OCI-LY7 (cell line): ENCODE results near the gene CALR3. TPM values are rescaled to one million over a fixed set of nuclear protein-coding genes. Genes with fewer than 3 reads are reported as not detected.

ENCODE experiments used
- BruUV-seq: library from RNA; stranded (reverse); fragments of 400-500 nt; replicated peaks from 2 replicates; lab custom pipeline; 2021; lab: Mats Ljungman, UMichigan
- CTCF ChIA-PET: fragments of 300-600 bp; sonication (Branson Sonifier 250); formaldehyde crosslinking; loops from one replicate; lab custom pipeline; 2022; ENCODE audit warnings: antibody characterized with exemption; ENCODE audit not compliant: unreplicated experiment; lab: Charles Lee
- POLR2A ChIA-PET: fragments of 300-600 bp; sonication (Branson Sonifier 250); formaldehyde crosslinking; loops from one replicate; lab custom pipeline; 2022; ENCODE audit warnings: antibody characterized with exemption; lab: Charles Lee
- DNase-seq: peaks from one replicate; pipeline ENCODE4 v3.0.0-alpha.2; 2015; ENCODE audit warnings: low spot score
- H2AFZ ChIP-seq: fragments of 200-600 bp; sonication (generic), shearing (Covaris generic); 2 replicates; pipeline ENCODE4 v1.6.1; 2014; ENCODE audit warnings: mild to moderate bottlenecking, antibody characterized with exemption, low read length, moderate library complexity
- H3K27ac ChIP-seq: fragments of 200-600 bp; sonication (generic); 2 replicates; pipeline ENCODE4 v1.5.1; 2014; ENCODE audit warnings: mixed run types, low read depth, mild to moderate bottlenecking, moderate library complexity, low read length, inconsistent platforms; ENCODE audit not compliant: poor library complexity, severe bottlenecking
- H3K36me3 ChIP-seq: fragments of 200-600 bp; sonication (generic); 2 replicates; pipeline ENCODE4 v1.6.1; 2014; ENCODE audit warnings: mild to moderate bottlenecking, antibody characterized with exemption, low read length, moderate library complexity, mixed read lengths; ENCODE audit not compliant: insufficient read depth
- H3K4me1 ChIP-seq: fragments of 200-600 bp; sonication (generic); 2 replicates; pipeline ENCODE4 v1.5.1; 2014; ENCODE audit warnings: mild to moderate bottlenecking, low read length; ENCODE audit not compliant: insufficient read depth, poor library complexity, severe bottlenecking
- H3K4me2 ChIP-seq: fragments of 200-600 bp; sonication (generic); 2 replicates; pipeline ENCODE4 v1.6.1; 2014; ENCODE audit warnings: mild to moderate bottlenecking, low read length
- H3K4me3 ChIP-seq: fragments of 200-600 bp; sonication (generic); 2 replicates; pipeline ENCODE4 v1.5.1; 2014; ENCODE audit warnings: mild to moderate bottlenecking, low read depth, low read length; ENCODE audit not compliant: poor library complexity, severe bottlenecking
- H3K79me2 ChIP-seq: fragments of 200-600 bp; sonication (generic); 2 replicates; pipeline ENCODE4 v1.6.1; 2016; ENCODE audit warnings: low read depth, mild to moderate bottlenecking, low read length, moderate library complexity, mixed read lengths; ENCODE audit not compliant: insufficient read depth
- H3K9me2 ChIP-seq: fragments of 200-600 bp; sonication (generic); 2 replicates; pipeline ENCODE4 v1.6.1; 2016; ENCODE audit warnings: mild to moderate bottlenecking, low read length, mixed read lengths; ENCODE audit not compliant: insufficient read depth
- H3K9me3 ChIP-seq: fragments of 200-600 bp; sonication (generic); 2 replicates; pipeline ENCODE4 v1.6.1; 2014; ENCODE audit warnings: mild to moderate bottlenecking, mixed run types, low read length, mixed read lengths
- H4K20me1 ChIP-seq: fragments of 200-600 bp; sonication (generic); 2 replicates; pipeline ENCODE4 v1.6.1; 2014; ENCODE audit warnings: mild to moderate bottlenecking, antibody characterized with exemption, low read length, moderate library complexity, mixed read lengths; ENCODE audit not compliant: insufficient read depth
- EZH2phosphoT487 ChIP-seq: fragments of 200-600 bp; sonication (generic); IDR thresholded peaks from 2 replicates; pipeline ENCODE4 v1.6.1; 2018; ENCODE audit warnings: low read depth, borderline replicate concordance, mild to moderate bottlenecking, mixed run types, antibody characterized with exemption, low read length, moderate library complexity, mixed read lengths
- intact Hi-C: fragments of 100-400 bp; cut with micrococcal nuclease; formaldehyde crosslinking; loops from one replicate; pipeline ENCODE4 v1.10.0; 2022; ENCODE audit not compliant: unreplicated experiment
- total RNA-seq, 2 experiments: library from RNA; depleted of rRNA in 1 of 2; stranded (reverse); fragments of >200 nt in 1 of 2; shearing (Covaris generic) in 1 of 2; gene quantifications; 2 replicates each; pipeline ENCODE4 v1.2.3, GENCODE V29; 2014 to 2022
- TF ChIP-seq, protein P1 (sequence below): fragments of 200-600 bp; sonication (generic); conservative IDR thresholded peaks from 2 replicates; pipeline ENCODE4 v1.5.1; 2014; ENCODE audit warnings: mild to moderate bottlenecking, antibody characterized with exemption, low read length, moderate library complexity, mixed read lengths

Gene CALR3
- total RNA-seq, 2 experiments from 2014 or later, result not detected

DNA sequence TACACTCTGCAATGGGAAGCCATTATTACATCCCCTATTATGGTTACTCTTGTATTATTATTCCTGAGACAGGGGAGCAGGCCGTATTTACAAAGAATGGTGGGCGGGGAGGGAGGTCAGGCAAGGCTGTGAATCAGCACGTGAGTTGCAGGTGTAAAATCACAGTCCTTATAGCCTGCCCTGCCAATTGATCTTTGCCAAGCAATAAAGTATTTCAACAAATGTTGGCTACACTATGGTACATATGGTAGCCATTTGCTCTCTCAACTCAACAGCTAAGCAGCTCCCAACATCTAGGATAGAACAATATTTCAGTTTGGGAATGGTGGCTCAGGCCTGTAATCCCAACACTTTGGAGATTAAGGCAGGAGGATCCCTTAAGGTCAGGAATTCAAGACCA is 36.3 kb downstream of the CALR3 start:
- TF ChIP-seq, protein P1, sequence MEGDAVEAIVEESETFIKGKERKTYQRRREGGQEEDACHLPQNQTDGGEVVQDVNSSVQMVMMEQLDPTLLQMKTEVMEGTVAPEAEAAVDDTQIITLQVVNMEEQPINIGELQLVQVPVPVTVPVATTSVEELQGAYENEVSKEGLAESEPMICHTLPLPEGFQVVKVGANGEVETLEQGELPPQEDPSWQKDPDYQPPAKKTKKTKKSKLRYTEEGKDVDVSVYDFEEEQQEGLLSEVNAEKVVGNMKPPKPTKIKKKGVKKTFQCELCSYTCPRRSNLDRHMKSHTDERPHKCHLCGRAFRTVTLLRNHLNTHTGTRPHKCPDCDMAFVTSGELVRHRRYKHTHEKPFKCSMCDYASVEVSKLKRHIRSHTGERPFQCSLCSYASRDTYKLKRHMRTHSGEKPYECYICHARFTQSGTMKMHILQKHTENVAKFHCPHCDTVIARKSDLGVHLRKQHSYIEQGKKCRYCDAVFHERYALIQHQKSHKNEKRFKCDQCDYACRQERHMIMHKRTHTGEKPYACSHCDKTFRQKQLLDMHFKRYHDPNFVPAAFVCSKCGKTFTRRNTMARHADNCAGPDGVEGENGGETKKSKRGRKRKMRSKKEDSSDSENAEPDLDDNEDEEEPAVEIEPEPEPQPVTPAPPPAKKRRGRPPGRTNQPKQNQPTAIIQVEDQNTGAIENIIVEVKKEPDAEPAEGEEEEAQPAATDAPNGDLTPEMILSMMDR, result no peak
- no peak for TF ChIP-seq EZH2phosphoT487
- no TSS peak for BruUV-seq
- Histone ChIP-seq H3K9me3 (no peaks in the 10 kb centered on the region), H2AFZ (no peak overlapping the region), H3K79me2 (peaks cover 96% of the 10 kb centered on the region), H3K4me3 (no peak overlapping the region), H3K9me2 (no peaks in the 10 kb centered on the region), H3K4me1 (peaks cover 66% of the 10 kb centered on the region), H4K20me1 (peaks cover 12% of the 10 kb centered on the region), H3K4me2 (peak overlapping the region; percentile 86), H3K27ac (peak overlapping the region; percentile 7), H3K36me3 (peaks cover 22% of the 10 kb centered on the region)
- no peak for DNase-seq
- ChIA-PET POLR2A (interaction anchor here (0.6 to 1.3 kb wide), 2 partner anchors 12 to 36 kb away, joined by 3 to 5 read pairs; partner anchors contain the start of genes C19orf44 and CALR3), CTCF (no interaction called here)
- intact Hi-C loops, result no loop called here

DNA sequence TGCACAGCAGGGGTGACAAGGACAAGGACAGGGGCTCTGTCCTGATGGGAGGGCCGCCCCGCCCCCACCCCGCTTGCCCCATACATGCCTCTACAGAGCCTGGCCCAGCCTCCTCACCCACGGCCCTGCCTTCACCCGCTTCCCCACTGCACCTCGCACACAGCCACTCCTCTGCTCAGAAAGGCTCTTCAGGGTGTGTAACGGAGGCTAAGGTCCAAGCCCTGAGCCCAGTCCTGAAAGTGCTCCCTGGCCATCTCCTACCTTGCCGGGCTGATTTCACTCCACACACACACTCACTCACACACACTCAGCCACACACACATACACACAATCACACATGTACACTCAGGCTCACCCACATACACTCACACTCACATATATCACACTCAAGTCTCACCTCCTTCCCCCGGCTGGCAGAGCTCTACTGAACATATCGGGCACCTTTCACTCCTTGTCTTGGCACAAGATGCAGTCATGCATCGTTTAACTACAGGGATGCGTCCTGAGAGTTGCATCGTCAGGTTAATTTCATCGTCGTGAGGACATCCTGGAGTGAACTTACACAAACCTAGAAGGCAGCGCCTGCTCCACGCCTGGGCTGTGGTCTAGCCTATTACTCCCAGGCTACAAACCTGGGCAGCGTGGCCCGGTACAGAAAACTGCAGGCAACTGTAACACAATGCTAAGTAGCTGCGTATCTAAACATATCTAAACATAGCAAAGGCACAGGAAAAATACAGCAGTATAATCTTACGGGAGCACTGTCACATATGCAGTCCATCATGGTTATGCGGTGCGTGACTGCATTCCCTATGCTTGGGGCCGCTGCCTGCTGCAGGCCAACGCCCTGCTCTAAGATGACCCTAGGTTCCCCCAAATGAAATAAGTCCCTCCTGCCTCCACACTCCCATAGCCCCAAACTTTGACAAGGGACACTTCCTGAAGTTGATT is 37.3 kb downstream of the CALR3 start:
- intact Hi-C loops, result no loop called here
- ChIA-PET CTCF (no interaction called here), POLR2A (interaction anchor here (0.5 kb wide), 1 partner anchor 66 kb away, joined by 3 read pairs; no protein-coding TSS in a partner anchor)
- peaks cover 10% of the 10 kb centered on the region for H4K20me1 ChIP-seq
- peak overlapping the region; percentile 48 for H3K4me3 ChIP-seq
- H3K4me1 ChIP-seq, result peaks cover 75% of the 10 kb centered on the region
- TF ChIP-seq EZH2phosphoT487, result no peak
- TF ChIP-seq, protein P1, result no peak
- peak overlapping the region; percentile 34 for H3K27ac ChIP-seq
- no peak overlapping the region for H2AFZ ChIP-seq
- H3K9me3 ChIP-seq, result no peaks in the 10 kb centered on the region
- BruUV-seq, result no TSS peak
- DNase-seq, result no peak
- H3K79me2 ChIP-seq, result peaks cover 96% of the 10 kb centered on the region
- peak overlapping the region; percentile 86 for H3K4me2 ChIP-seq
- no peaks in the 10 kb centered on the region for H3K9me2 ChIP-seq
- H3K36me3 ChIP-seq, result peaks cover 18% of the 10 kb centered on the region
